ENCODE data around the gene CSAD. TPM values are rescaled to one million over a fixed set of nuclear protein-coding genes. Genes with fewer than 3 reads are reported as not detected.

The CSAD gene
- total and polyA plus RNA-seq, 2 of the 13 experiments (the other 11 are each of a cell fraction or from before 2014, with no cell fraction given): 7.2 to 23.5 TPM

DNA sequence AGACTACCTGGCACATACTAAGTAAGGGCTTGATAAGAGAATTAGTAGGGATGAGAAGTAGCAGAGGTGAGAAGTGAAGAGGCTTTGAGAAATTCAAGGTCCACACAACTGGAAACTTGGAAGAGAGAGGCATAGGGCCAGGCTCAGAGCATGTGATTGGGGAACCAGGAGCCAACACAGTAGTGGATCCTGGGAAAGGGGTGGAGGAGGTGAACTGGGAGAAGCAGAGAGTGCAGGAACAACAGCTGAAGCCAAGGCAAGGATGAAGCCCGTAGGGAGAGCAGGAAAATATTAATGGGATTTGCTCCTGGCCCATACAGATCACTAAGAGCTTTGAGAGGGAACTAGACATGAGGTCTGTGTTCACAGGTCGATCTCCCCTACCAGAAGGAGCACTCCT lies 27.7 kb upstream of the CSAD start:
- no peak for DNase-seq (ENCODE audit: low spot score)
- no peak overlapping the region for H3K9ac ChIP-seq (ENCODE audit: insufficient read depth, low read depth, low read length)
- H3K4me1 ChIP-seq (ENCODE audit: insufficient read depth, low read length): peaks cover 26% of the 10 kb centered on the region
- in situ Hi-C loops (cut with HindIII; ENCODE audit: extremely low pct_ligation_motif_present, low pct_unique_long_range_greater_than_20kb): no loop called here
- no TSS peak for BruUV-seq (replicated peaks)
- intact Hi-C loops (cut with micrococcal nuclease; ENCODE audit: unreplicated experiment): no loop called here
- H3K4me2 ChIP-seq (ENCODE audit: low read depth, low read length): no peak overlapping the region
- ChIA-PET CTCF (ENCODE audit: low intra/inter-chr PET ratio, low total read pairs) (no interaction called here), POLR2A (interaction anchor here (1.1 kb wide), 1 partner anchor 21 kb away, joined by 5 read pairs; no protein-coding TSS in a partner anchor)
- no peaks in the 10 kb centered on the region for H3K9me3 ChIP-seq (ENCODE audit: low read length)
- H3K27me3 ChIP-seq (ENCODE audit: control insufficient read depth in 1 of 2, insufficient read depth in 2 of 2, low read length in 2 of 2): peaks cover 2 to 15% of the 10 kb centered on the region in 2 experiments; a peak in 3 of 5 replicates
- H3K4me3 ChIP-seq (replicated peaks in 1 of 3; ENCODE audit: insufficient read depth in 1 of 3, low read depth in 2 of 3, low read length in 3 of 3): no peak overlapping the region
- 25% methylated on average over 2 of the region's 2 CpGs for WGBS (ENCODE audit: low lambda C conversion rate)
- H3K36me3 ChIP-seq (replicated peaks in 1 of 2; ENCODE audit: control insufficient read depth in 1 of 2, insufficient read depth in 2 of 2, low read length in 2 of 2): no peaks in the 10 kb centered on the region
- H2AFZ ChIP-seq (ENCODE audit: low read length): no peak overlapping the region
- no peak overlapping the region for H3K27ac ChIP-seq (ENCODE audit: extremely low read length, insufficient read depth, low read length)
- no peak for FAIRE-seq
- H3K79me2 ChIP-seq (ENCODE audit: insufficient read depth, low read length): no peaks in the 10 kb centered on the region
- no peaks in the 10 kb centered on the region for H4K20me1 ChIP-seq (ENCODE audit: insufficient read depth, low read length)
- TF ChIP-seq KAT7 (CRISPR knock-in tag; IDR thresholded peaks at IDR 0.05; ENCODE audit: borderline replicate concordance) (no peak), ZNF563 (CRISPR knock-in tag; IDR thresholded peaks at IDR 0.05) (no peak), NFRKB (IDR thresholded peaks at IDR 0.05) (no peak), RXRB (CRISPR knock-in tag; IDR thresholded peaks at IDR 0.05; ENCODE audit: borderline replicate concordance) (no peak), ZNF713 (CRISPR knock-in tag; IDR thresholded peaks at IDR 0.05) (no peak), RFX1 (IDR thresholded peaks at IDR 0.05) (no peak), YEATS4 (CRISPR knock-in tag; IDR thresholded peaks at IDR 0.05; ENCODE audit: borderline replicate concordance) (no peak), TAF1 (CRISPR knock-in tag; IDR thresholded peaks at IDR 0.05) (no peak), ZNF354B (CRISPR knock-in tag; IDR thresholded peaks at IDR 0.05) (no peak)
- TF ChIP-seq, protein P1, sequence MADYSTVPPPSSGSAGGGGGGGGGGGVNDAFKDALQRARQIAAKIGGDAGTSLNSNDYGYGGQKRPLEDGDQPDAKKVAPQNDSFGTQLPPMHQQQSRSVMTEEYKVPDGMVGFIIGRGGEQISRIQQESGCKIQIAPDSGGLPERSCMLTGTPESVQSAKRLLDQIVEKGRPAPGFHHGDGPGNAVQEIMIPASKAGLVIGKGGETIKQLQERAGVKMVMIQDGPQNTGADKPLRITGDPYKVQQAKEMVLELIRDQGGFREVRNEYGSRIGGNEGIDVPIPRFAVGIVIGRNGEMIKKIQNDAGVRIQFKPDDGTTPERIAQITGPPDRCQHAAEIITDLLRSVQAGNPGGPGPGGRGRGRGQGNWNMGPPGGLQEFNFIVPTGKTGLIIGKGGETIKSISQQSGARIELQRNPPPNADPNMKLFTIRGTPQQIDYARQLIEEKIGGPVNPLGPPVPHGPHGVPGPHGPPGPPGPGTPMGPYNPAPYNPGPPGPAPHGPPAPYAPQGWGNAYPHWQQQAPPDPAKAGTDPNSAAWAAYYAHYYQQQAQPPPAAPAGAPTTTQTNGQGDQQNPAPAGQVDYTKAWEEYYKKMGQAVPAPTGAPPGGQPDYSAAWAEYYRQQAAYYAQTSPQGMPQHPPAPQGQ (CRISPR knock-in tag; IDR thresholded peaks at IDR 0.05; ENCODE audit: borderline replicate concordance): no peak
- no peak for ATAC-seq

Data from HepG2 (cell line).